PFSK-1 (cell line): ENCODE results near the gene SETDB1.

Source experiments
- FOXP2 ChIP-seq: optimal IDR thresholded peaks from 2 replicates; pipeline ENCODE3; 2011; ENCODE audit warnings: borderline replicate concordance, control low read depth, inconsistent platforms; ENCODE audit not compliant: insufficient read depth; ENCODE audit errors: extremely low read length, extremely low read depth
- POLR2AphosphoS5 ChIP-seq: IDR thresholded peaks from 2 replicates; pipeline ENCODE4 v1.6.1; 2012; ENCODE audit warnings: low read depth, mild to moderate bottlenecking, control low read depth, low read length, moderate library complexity
- SIN3A ChIP-seq: IDR thresholded peaks from 2 replicates; pipeline ENCODE4 v1.6.1; 2012; ENCODE audit warnings: mild to moderate bottlenecking, low read length, moderate library complexity, borderline replicate concordance; ENCODE audit not compliant: insufficient read depth
- TAF1 ChIP-seq: IDR thresholded peaks from 2 replicates; pipeline ENCODE4 v1.6.1; 2012; ENCODE audit warnings: low read length, control low read depth, borderline replicate concordance; ENCODE audit not compliant: insufficient read depth
- TF ChIP-seq, protein P1 (sequence below), 2 experiments: IDR thresholded peaks; 2 replicates each; pipeline versions ENCODE4 v1.6.1 to v1.8.0; 2011 to 2012; ENCODE audit warnings: low read depth in 2 of 2, low read length in 2 of 2, control low read depth in 1 of 2, inconsistent platforms in 1 of 2, mild to moderate bottlenecking in 1 of 2, moderate library complexity in 1 of 2; ENCODE audit not compliant: insufficient read depth in 1 of 2

The SETDB1 gene

GRCh38 chr1:150912623-150913022 is 13.5 kb upstream of the SETDB1 start:
- TF ChIP-seq FOXP2 (no peak), TAF1 (no peak), SIN3A (no peak), POLR2AphosphoS5 (no peak)
- TF ChIP-seq, protein P1, sequence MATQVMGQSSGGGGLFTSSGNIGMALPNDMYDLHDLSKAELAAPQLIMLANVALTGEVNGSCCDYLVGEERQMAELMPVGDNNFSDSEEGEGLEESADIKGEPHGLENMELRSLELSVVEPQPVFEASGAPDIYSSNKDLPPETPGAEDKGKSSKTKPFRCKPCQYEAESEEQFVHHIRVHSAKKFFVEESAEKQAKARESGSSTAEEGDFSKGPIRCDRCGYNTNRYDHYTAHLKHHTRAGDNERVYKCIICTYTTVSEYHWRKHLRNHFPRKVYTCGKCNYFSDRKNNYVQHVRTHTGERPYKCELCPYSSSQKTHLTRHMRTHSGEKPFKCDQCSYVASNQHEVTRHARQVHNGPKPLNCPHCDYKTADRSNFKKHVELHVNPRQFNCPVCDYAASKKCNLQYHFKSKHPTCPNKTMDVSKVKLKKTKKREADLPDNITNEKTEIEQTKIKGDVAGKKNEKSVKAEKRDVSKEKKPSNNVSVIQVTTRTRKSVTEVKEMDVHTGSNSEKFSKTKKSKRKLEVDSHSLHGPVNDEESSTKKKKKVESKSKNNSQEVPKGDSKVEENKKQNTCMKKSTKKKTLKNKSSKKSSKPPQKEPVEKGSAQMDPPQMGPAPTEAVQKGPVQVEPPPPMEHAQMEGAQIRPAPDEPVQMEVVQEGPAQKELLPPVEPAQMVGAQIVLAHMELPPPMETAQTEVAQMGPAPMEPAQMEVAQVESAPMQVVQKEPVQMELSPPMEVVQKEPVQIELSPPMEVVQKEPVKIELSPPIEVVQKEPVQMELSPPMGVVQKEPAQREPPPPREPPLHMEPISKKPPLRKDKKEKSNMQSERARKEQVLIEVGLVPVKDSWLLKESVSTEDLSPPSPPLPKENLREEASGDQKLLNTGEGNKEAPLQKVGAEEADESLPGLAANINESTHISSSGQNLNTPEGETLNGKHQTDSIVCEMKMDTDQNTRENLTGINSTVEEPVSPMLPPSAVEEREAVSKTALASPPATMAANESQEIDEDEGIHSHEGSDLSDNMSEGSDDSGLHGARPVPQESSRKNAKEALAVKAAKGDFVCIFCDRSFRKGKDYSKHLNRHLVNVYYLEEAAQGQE (IDR thresholded peaks at IDR 0.05; ENCODE audit: insufficient read depth in 1 of 2, low read depth in 2 of 2, low read length in 2 of 2): no peak

- TF ChIP-seq FOXP2 (no peak), SIN3A (no peak), TAF1 (no peak), POLR2AphosphoS5 (no peak)
- TF ChIP-seq, protein P1 (IDR thresholded peaks at IDR 0.05; ENCODE audit: insufficient read depth in 1 of 2, low read depth in 2 of 2, low read length in 2 of 2): no peak
These were observed 8.8 kb upstream of the SETDB1 start for GRCh38 chr1:150917387-150917786.

DNA sequence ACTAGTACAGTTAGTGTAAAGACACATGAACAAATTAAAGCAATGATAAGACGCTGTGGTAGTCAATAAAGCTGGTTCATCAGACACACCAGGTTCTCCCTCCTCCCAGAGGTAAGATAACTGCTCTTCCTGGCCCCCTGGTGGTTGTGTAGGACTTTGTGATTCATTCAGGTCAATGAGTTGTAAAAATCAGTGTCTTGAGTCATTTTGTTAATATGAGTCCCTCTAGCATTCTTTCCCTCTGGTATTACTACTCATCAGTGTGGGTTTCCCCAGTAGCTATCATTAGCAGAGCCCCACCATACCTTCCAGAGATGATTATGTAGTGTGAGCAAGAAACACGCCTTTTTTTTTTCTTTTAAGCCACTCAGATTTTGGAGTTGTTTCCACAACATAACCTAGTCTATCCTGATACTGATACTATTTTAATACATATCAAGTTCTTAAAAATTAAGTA is 3.6 kb upstream of the SETDB1 start:
- TF ChIP-seq TAF1 (no peak), POLR2AphosphoS5 (no peak), FOXP2 (no peak), SIN3A (no peak)
- TF ChIP-seq, protein P1 (IDR thresholded peaks at IDR 0.05; ENCODE audit: insufficient read depth in 1 of 2, low read depth in 2 of 2, low read length in 2 of 2): no peak

DNA sequence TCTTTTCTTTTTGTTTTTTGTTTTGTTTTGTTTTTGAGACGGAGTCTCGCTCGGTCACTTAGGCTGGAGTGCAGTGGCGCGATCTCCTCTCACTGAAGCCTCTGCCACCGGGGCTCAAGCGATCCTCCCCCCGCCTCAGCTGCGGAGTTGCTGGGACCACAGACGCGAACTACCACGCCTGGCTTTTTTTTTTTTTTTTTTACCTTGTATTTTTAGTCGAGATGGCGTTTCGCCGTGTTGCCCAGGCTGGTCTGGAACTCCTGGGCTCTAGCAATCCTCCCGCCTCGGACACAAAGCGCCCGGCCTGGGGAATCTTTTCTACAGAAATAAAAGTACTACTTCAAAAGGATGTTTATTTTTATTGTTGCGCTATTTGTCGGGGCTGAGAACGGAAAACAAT is 1.1 kb upstream of the SETDB1 start:
- TF ChIP-seq FOXP2 (no peak), POLR2AphosphoS5 (no peak), SIN3A (no peak)
- TF ChIP-seq, protein P1 (IDR thresholded peaks at IDR 0.05; ENCODE audit: insufficient read depth in 1 of 2, low read depth in 2 of 2, low read length in 2 of 2): no peak

DNA sequence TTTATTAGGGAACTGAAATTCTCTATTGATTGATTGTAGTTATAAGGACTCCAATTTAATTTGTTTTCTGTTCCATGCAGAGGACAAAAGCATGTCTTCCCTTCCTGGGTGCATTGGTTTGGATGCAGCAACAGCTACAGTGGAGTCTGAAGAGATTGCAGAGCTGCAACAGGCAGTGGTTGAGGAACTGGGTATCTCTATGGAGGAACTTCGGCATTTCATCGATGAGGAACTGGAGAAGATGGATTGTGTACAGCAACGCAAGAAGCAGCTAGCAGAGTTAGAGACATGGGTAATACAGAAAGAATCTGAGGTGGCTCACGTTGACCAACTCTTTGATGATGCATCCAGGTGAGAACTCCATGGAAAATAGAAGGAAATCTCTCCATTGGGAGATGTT is 1.5 kb downstream of the SETDB1 start:
- TF ChIP-seq TAF1 (no peak), POLR2AphosphoS5 (no peak), FOXP2 (no peak), SIN3A (no peak)
- TF ChIP-seq, protein P1 (IDR thresholded peaks at IDR 0.05; ENCODE audit: insufficient read depth in 1 of 2, low read depth in 2 of 2, low read length in 2 of 2): no peak
